ENCODE data around the gene PCDHGA8.
"Not testable (repeated sequence)": the region's sequence is repeated elsewhere in the genome, so short reads cannot be mapped to it uniquely, and the experiment has no call there.

PCDHGA8 gene

GRCh38 chr5:141407790-141408505 is 15.5 kb downstream of the PCDHGA8 start, which contains the start of gene PCDHGB6:
Gene PCDHGB6 (plus strand): TSS chr5:141408021. CDS start chr5:141408203, 182 bp downstream.
- H3K4me3 Mint-ChIP-seq = peak within 1 kb of the TSS; percentile 73
- not testable (repeated sequence) for H3K27ac Mint-ChIP-seq; H3K4me1 Mint-ChIP-seq (ENCODE audit: low read depth)
- H3K27me3 Mint-ChIP-seq (ENCODE audit: low read depth) = peaks cover 43% of the 10 kb centered on the region
- H3K9me3 Mint-ChIP-seq = peaks cover 21% of the 10 kb centered on the region
- peaks cover 13% of the 10 kb centered on the region for H3K36me3 Mint-ChIP-seq (ENCODE audit: low read depth)

DNA sequence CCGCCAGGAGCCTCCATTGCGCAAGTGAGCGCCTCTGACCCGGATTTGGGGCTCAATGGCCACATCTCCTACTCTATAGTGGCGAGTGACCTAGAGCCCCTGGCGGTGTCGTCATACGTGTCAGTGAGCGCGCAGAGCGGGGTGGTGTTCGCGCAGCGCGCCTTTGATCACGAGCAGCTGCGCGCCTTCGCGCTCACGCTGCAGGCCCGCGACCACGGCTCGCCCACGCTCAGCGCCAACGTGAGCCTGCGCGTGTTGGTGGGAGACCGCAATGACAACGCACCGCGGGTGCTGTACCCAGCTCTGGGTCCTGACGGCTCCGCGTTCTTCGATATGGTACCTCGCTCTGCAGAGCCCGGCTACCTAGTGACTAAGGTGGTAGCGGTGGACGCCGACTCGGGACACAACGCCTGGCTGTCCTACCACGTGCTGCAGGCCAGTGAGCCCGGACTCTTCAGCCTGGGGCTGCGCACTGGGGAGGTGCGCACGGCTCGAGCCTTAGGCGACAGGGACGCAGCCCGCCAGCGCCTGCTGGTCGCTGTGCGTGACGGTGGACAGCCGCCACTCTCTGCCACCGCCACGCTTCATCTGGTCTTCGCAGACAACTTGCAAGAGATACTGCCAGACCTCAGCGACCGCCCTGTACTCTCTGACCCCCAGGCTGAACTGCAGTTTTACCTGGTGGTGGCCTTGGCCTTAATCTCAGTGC is 17.3 kb downstream of the PCDHGA8 start:
- H3K4me3 Mint-ChIP-seq = no peak overlapping the region
- peaks cover 16% of the 10 kb centered on the region for H3K4me1 Mint-ChIP-seq (ENCODE audit: low read depth)
- peaks cover 52% of the 10 kb centered on the region for H3K27me3 Mint-ChIP-seq (ENCODE audit: low read depth)
- peaks cover 15% of the 10 kb centered on the region for H3K36me3 Mint-ChIP-seq (ENCODE audit: low read depth)
- peaks cover 26% of the 10 kb centered on the region for H3K9me3 Mint-ChIP-seq
- H3K27ac Mint-ChIP-seq = peak overlapping the region; percentile 52

- Mint-ChIP-seq H3K27me3 (ENCODE audit: low read depth) (peaks cover 62% of the 10 kb centered on the region), H3K27ac (no peak overlapping the region), H3K4me3 (no peak overlapping the region), H3K9me3 (peaks cover 21% of the 10 kb centered on the region), H3K4me1 (ENCODE audit: low read depth) (peaks cover 16% of the 10 kb centered on the region), H3K36me3 (ENCODE audit: low read depth) (peaks cover 15% of the 10 kb centered on the region)
These were observed 19.1 kb downstream of the PCDHGA8 start for GRCh38 chr5:141411575-141411974.

DNA sequence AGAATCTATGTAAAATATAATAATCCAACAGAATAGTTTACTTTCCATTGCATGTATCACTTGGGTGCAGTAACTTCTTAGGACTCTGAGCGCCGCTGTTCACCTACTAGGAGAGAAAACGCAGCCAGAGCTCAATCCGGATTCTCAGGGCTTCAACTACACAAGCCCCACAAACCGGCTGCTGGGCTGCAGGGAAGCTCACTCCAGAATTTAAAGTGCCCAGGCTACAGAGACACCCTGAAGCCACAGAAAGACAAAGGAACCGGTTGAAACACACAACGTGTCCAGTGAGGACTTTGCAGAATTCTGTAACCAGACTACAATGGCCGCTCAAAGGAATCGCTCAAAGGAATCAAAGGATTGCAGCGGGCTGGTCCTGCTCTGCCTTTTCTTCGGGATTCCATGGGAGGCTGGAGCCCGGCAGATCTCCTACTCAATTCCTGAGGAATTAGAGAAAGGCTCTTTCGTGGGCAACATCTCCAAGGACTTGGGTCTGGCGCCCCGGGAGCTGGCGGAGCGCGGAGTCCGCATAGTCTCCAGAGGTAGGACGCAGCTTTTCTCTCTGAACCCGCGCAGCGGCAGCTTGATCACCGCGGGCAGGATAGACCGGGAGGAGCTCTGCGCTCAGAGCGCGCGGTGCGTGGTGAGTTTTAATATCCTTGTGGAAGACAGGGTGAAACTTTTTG is 20.6 kb downstream of the PCDHGA8 start, which contains the start of gene PCDHGA10:
TSS of gene PCDHGA10 (plus strand) at position 134 of the 686 bp plus-strand sequence. CDS start at position 323, 189 bp downstream.
- H3K27ac Mint-ChIP-seq = peak within 1 kb of the TSS; percentile 4
- H3K27me3 Mint-ChIP-seq (ENCODE audit: low read depth) = peaks cover 67% of the 10 kb centered on the region
- H3K4me3 Mint-ChIP-seq = peak within 1 kb of the TSS; percentile 82
- H3K36me3 Mint-ChIP-seq (ENCODE audit: low read depth) = peaks cover 15% of the 10 kb centered on the region
- peaks cover 20% of the 10 kb centered on the region for H3K4me1 Mint-ChIP-seq (ENCODE audit: low read depth)
- peaks cover 24% of the 10 kb centered on the region for H3K9me3 Mint-ChIP-seq

GRCh38 chr5:141413540-141414069 is 21.2 kb downstream of the PCDHGA8 start:
- Mint-ChIP-seq H3K27ac (peak overlapping the region; percentile 4), H3K9me3 (peaks cover 26% of the 10 kb centered on the region), H3K27me3 (ENCODE audit: low read depth) (peaks cover 67% of the 10 kb centered on the region), H3K4me1 (ENCODE audit: low read depth) (peaks cover 17% of the 10 kb centered on the region), H3K36me3 (ENCODE audit: low read depth) (peaks cover 13% of the 10 kb centered on the region), H3K4me3 (peak overlapping the region; percentile 82)

GRCh38 chr5:141414548-141415274 is 22.3 kb downstream of the PCDHGA8 start:
- H3K9me3 Mint-ChIP-seq = peaks cover 23% of the 10 kb centered on the region
- H3K36me3 Mint-ChIP-seq (ENCODE audit: low read depth) = not testable (repeated sequence)
- H3K4me1 Mint-ChIP-seq (ENCODE audit: low read depth) = peaks cover 14% of the 10 kb centered on the region
- peak overlapping the region; percentile 13 for H3K27ac Mint-ChIP-seq
- H3K4me3 Mint-ChIP-seq = peak overlapping the region; percentile 7
- H3K27me3 Mint-ChIP-seq (ENCODE audit: low read depth) = peaks cover 65% of the 10 kb centered on the region

GRCh38 chr5:141415275-141415618 is 22.8 kb downstream of the PCDHGA8 start:
- Mint-ChIP-seq H3K4me3 (peak overlapping the region; percentile 14), H3K4me1 (ENCODE audit: low read depth) (peaks cover 14% of the 10 kb centered on the region), H3K27me3 (ENCODE audit: low read depth) (peaks cover 66% of the 10 kb centered on the region), H3K9me3 (peaks cover 24% of the 10 kb centered on the region)
- H3K27ac Mint-ChIP-seq; H3K36me3 Mint-ChIP-seq (ENCODE audit: low read depth): not testable (repeated sequence)

DNA sequence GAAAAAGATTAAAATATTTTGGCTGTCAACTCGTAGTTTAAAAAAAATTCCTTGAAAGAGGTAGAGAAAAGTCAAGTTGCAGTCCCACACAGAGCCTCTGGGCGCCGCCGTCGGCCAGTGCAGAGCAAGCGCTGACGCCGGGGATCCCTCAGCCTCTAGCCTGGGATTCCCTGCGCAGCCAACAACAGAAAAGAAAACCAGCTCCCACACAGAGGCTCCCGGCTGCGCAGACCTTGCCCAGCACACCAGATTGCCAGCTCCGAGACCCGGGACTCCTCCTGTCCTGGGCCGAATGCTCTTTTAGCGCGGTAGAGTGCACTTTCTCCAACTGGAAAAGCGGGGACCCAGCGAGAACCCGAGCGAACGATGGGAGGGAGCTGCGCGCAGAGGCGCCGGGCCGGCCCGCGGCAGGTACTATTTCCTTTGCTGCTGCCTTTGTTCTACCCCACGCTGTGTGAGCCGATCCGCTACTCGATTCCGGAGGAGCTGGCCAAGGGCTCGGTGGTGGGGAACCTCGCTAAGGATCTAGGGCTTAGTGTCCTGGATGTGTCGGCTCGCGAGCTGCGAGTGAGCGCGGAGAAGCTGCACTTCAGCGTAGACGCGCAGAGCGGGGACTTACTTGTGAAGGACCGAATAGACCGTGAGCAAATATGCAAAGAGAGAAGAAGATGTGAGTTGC is 25.2 kb downstream of the PCDHGA8 start, which contains the start of gene PCDHGB7:
TSS of gene PCDHGB7 (plus strand) at position 184 of the 679 bp plus-strand sequence. CDS start at position 367, 183 bp downstream.
- Mint-ChIP-seq H3K4me3 (peak within 1 kb of the TSS; percentile 71), H3K27ac (peak within 1 kb of the TSS; percentile 53), H3K4me1 (ENCODE audit: low read depth) (peaks cover 19% of the 10 kb centered on the region), H3K9me3 (peaks cover 30% of the 10 kb centered on the region), H3K27me3 (ENCODE audit: low read depth) (peaks cover 82% of the 10 kb centered on the region)
- H3K36me3 Mint-ChIP-seq (ENCODE audit: low read depth) = not testable (repeated sequence)

- Mint-ChIP-seq H3K4me3 (no peak overlapping the region), H3K27ac (peak overlapping the region; percentile 53), H3K27me3 (ENCODE audit: low read depth) (peaks cover 77% of the 10 kb centered on the region), H3K4me1 (ENCODE audit: low read depth) (peaks cover 10% of the 10 kb centered on the region), H3K36me3 (ENCODE audit: low read depth) (no peaks in the 10 kb centered on the region), H3K9me3 (peaks cover 32% of the 10 kb centered on the region)
These were observed 26.8 kb downstream of the PCDHGA8 start for GRCh38 chr5:141419074-141419880.

DNA sequence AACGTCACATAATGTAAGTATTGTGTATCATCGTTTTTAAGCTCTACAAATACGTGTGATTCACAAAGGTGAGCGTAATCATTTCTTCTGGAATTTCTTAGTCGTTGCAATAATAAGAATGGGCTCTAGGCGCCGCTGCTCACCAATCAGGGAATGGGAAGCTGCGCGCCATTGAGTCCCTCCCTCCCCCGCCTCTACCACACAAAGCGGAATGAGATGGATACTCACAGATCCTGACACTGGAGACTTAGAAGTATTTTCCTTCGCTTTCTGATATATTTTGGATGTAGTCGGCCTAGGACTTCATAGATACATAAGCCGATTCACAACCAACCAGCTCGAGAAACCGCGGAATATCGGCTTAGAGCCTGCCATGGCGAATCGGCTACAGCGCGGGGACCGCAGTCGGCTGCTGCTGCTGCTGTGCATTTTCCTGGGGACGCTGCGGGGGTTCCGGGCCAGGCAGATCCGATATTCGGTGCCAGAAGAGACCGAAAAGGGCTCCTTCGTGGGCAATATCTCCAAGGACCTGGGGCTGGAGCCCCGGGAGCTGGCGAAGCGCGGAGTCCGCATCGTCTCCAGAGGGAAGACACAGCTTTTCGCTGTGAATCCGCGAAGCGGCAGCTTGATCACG is 28.5 kb downstream of the PCDHGA8 start, which contains the start of gene PCDHGA11:
TSS of gene PCDHGA11 (plus strand) at position 197 of the 634 bp plus-strand sequence. CDS start at position 374, 177 bp downstream.
- H3K27ac Mint-ChIP-seq = peak within 1 kb of the TSS; percentile 66

GRCh38 chr5:141421489-141421855 is 29.0 kb downstream of the PCDHGA8 start:
- Mint-ChIP-seq H3K27ac (no peak overlapping the region), H3K27me3 (ENCODE audit: low read depth) (peaks cover 67% of the 10 kb centered on the region), H3K9me3 (peaks cover 28% of the 10 kb centered on the region), H3K4me1 (ENCODE audit: low read depth) (peaks cover 8% of the 10 kb centered on the region), H3K36me3 (ENCODE audit: low read depth) (no peaks in the 10 kb centered on the region), H3K4me3 (peak overlapping the region; percentile 77)

More for the DNA sequence above, 28.5 kb downstream of the PCDHGA8 start, which contains the start of gene PCDHGA11:
- H3K9me3 Mint-ChIP-seq = peaks cover 28% of the 10 kb centered on the region
- peaks cover 8% of the 10 kb centered on the region for H3K4me1 Mint-ChIP-seq (ENCODE audit: low read depth)
- peaks cover 72% of the 10 kb centered on the region for H3K27me3 Mint-ChIP-seq (ENCODE audit: low read depth)
- H3K36me3 Mint-ChIP-seq (ENCODE audit: low read depth) = no peaks in the 10 kb centered on the region
- H3K4me3 Mint-ChIP-seq = peak within 1 kb of the TSS; percentile 77

DNA sequence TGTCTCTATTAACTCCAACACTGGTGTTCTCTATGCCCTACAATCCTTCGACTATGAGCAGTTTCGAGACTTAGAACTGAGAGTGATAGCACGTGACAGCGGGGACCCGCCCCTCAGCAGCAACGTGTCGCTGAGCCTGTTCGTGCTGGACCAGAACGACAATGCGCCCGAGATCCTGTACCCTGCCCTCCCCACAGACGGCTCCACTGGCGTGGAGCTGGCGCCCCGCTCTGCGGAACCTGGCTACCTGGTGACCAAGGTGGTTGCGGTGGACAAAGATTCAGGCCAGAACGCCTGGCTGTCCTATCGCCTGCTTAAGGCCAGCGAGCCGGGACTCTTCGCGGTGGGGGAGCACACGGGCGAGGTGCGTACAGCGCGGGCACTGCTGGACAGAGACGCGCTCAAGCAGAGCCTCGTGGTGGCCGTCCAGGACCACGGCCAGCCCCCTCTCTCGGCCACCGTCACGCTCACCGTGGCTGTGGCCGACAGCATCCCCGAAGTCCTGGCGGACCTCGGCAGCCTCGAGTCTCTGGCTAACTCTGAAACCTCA is 30.4 kb downstream of the PCDHGA8 start:
- H3K4me1 Mint-ChIP-seq (ENCODE audit: low read depth) = peaks cover 6% of the 10 kb centered on the region
- H3K27ac Mint-ChIP-seq = no peak overlapping the region
- H3K36me3 Mint-ChIP-seq (ENCODE audit: low read depth) = no peaks in the 10 kb centered on the region
- peaks cover 60% of the 10 kb centered on the region for H3K27me3 Mint-ChIP-seq (ENCODE audit: low read depth)
- H3K4me3 Mint-ChIP-seq = no peak overlapping the region
- H3K9me3 Mint-ChIP-seq = peaks cover 27% of the 10 kb centered on the region
